Liver (tissue), 3 donors: ENCODE measurements around the gene WWOX.

ENCODE experiments used
- FOXA2 ChIP-seq: IDR thresholded peaks from 2 replicates; pipeline ENCODE4 v1.6.1; 2016; ENCODE audit warnings: antibody characterized with exemption
- HNF4G ChIP-seq: IDR thresholded peaks from 2 replicates; pipeline ENCODE4 v1.6.1; 2016; ENCODE audit warnings: antibody characterized with exemption
- JUND ChIP-seq, 2 donors: IDR thresholded peaks; 2 replicates each; pipeline ENCODE4 v1.6.1; 2016; ENCODE audit warnings: antibody characterized with exemption in 2 of 2
- TAF1 ChIP-seq: conservative IDR thresholded peaks from 2 replicates; pipeline ENCODE4 v1.6.1; 2016; ENCODE audit warnings: antibody characterized with exemption, mild to moderate bottlenecking
- YY1 ChIP-seq: IDR thresholded peaks from 2 replicates; pipeline ENCODE4 v1.6.1; 2016; ENCODE audit warnings: antibody characterized with exemption, mild to moderate bottlenecking
- TF ChIP-seq, protein P1 (sequence below): fragments of 150-350 bp; IDR thresholded peaks from 2 replicates; pipeline ENCODE4 v1.5.1; 2017; ENCODE audit warnings: improper control_type of control experiment, low read depth, low read length; ENCODE audit not compliant: missing input control
- TF ChIP-seq, protein P2 (sequence below): IDR thresholded peaks from 2 replicates; pipeline ENCODE4 v1.6.1; 2016; ENCODE audit warnings: antibody characterized with exemption
- donor health status: healthy.
- donor health status: healthy.

DNA sequence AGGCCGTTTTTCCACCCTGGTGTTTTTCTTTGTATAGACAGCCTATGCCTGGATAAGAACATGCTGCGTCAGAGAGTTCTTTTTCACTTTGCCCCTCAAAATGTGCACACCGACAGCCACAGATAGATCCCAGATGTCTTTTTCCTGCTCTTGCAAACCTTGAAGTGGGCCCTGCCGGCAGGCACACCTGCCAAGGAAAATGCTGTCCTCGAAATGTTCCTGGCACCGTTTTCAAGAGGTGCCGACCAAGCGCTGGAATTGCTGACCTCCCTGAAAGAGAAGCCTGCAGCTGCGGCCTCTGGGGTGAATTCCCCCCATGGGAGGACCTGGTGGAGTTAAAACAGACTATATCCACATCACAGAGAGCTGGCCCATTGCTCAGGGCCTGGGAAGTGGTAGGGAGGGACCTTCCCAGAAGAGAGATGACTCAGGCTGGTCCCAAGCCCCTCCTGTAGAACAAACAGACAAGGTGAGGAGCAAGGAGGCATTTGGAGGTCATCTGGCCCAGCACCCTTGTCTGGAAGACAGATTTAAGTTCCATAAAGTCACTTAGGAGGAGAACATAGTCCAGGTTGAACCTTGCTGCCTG, 833.0 kb downstream of the WWOX start:
- TF ChIP-seq, protein P1, sequence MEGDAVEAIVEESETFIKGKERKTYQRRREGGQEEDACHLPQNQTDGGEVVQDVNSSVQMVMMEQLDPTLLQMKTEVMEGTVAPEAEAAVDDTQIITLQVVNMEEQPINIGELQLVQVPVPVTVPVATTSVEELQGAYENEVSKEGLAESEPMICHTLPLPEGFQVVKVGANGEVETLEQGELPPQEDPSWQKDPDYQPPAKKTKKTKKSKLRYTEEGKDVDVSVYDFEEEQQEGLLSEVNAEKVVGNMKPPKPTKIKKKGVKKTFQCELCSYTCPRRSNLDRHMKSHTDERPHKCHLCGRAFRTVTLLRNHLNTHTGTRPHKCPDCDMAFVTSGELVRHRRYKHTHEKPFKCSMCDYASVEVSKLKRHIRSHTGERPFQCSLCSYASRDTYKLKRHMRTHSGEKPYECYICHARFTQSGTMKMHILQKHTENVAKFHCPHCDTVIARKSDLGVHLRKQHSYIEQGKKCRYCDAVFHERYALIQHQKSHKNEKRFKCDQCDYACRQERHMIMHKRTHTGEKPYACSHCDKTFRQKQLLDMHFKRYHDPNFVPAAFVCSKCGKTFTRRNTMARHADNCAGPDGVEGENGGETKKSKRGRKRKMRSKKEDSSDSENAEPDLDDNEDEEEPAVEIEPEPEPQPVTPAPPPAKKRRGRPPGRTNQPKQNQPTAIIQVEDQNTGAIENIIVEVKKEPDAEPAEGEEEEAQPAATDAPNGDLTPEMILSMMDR: no peak
- TF ChIP-seq JUND (IDR thresholded peaks at IDR 0.05) (no peak), HNF4G (no peak), FOXA2 (no peak), TAF1 (no peak), YY1 (no peak)
- TF ChIP-seq, protein P2, sequence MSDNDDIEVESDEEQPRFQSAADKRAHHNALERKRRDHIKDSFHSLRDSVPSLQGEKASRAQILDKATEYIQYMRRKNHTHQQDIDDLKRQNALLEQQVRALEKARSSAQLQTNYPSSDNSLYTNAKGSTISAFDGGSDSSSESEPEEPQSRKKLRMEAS: no peak
